ENCODE results near the gene KIF11. TPM values are rescaled to one million over a fixed set of nuclear protein-coding genes. Genes with fewer than 3 reads are reported as not detected.

Gene KIF11
- polyA plus RNA-seq, 4 donors = 28.4 to 35.8 (median 34.6) TPM

DNA sequence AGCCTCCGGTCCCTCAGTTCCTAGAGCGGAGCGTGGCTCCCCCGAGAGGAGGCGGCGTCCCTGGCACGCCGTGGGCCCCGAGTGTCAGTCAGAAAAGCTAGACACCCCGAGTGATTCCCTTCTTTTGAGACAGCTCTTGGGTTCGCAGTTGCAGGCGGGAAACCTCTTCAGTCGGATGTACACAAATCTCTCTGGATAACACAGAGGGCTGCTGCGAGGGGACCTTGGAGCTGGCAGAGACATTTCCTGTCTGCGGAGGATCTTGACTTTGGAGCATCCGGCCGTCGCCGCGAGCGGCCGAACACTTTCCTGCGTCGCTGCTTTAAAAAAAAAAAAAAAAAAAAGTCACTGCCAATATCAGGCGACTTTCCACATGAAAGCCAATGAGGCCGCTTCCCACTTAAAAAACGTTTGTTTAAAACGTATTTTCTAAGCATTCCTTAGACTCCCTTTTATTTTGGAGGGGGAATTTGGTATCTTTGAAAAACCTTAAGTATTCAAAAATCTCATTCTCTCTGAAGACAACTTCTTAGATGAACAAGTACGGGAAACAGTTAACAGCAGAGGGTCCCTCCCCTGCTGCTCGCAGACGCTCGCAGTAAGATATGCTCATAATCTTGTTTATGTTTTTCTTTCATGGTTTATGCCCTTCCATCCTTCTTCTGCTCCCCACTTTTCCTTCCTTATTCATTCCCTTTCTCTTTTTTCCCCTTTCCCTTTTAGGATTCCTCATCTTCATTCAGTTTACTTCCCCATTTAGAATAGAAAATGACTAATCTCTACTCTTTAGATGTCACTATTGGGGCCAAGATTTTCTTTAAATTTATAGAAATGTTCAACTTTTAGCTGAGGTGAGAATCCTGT, 106.8 kb downstream of the KIF11 start:
- no peak for DNase-seq (ENCODE audit: low read depth in 4 of 4, low spot score in 3 of 4)

DNA sequence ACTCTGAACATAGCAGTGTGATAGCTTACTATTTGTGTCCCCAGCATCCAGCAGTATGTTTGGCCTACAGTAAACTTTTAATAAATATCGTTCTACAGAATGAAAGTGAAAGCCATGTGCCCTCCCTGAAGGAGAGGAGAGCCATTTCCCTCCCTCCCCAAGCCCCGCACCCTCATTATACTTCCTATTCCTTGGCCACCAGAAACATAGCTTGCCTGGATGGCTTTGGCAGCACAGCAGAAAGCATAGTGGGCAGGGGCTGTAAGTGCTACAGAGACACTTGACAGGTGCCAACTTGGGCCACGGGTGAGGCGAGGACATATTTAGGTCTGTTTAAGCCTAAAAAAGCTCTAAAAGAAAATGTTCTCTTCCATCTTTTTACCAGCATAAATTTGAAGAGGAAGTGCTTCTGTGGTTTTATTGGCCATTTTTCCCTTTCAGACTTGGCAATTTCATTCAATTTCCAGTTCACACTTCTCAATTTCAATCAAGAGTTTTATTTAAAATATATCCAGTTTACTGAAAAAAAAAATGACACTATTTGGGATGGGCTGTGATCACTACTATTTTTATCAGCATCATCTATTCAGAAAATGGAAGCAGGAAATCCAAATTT, 109.5 kb downstream of the KIF11 start:
- no peak for DNase-seq (ENCODE audit: low read depth in 4 of 4, low spot score in 3 of 4)

Other genes with a start within 250 kb of the KIF11 start
- 10 to 100 TPM; 15.6 to 27.3 (median 26.4) TPM for gene IDE, start 19.0 kb upstream of the KIF11 start, polyA plus RNA-seq (ENCODE audit: insufficient read length in 4 of 4)
- gene HHEX, start 96.8 kb downstream of the KIF11 start, polyA plus RNA-seq (ENCODE audit: insufficient read length in 4 of 4) = 10 to 100 TPM in 1 of 4 donors, 1 to 10 TPM in 3; 6.9 to 10.9 (median 8.3) TPM